NCI-H1105 treated with DMSO at 0.1 percent for 48 hours (cell line): Measurements from ENCODE around the gene MFAP4.
"Not testable (repeated sequence)": the region's sequence is repeated elsewhere in the genome, so short reads cannot be mapped to it uniquely, and the experiment has no call there.

Experiments
- DNase-seq: peaks from one replicate; lab custom pipeline; 2025; lab: John Stamatoyannopoulos, UW

MFAP4 gene

GRCh38 chr17:19370493-19370960 lies 16.5 kb downstream of the MFAP4 start:
- DNase-seq = no peak

- no peak for DNase-seq
These were observed 17.0 kb downstream of the MFAP4 start for GRCh38 chr17:19369846-19370492.

DNA sequence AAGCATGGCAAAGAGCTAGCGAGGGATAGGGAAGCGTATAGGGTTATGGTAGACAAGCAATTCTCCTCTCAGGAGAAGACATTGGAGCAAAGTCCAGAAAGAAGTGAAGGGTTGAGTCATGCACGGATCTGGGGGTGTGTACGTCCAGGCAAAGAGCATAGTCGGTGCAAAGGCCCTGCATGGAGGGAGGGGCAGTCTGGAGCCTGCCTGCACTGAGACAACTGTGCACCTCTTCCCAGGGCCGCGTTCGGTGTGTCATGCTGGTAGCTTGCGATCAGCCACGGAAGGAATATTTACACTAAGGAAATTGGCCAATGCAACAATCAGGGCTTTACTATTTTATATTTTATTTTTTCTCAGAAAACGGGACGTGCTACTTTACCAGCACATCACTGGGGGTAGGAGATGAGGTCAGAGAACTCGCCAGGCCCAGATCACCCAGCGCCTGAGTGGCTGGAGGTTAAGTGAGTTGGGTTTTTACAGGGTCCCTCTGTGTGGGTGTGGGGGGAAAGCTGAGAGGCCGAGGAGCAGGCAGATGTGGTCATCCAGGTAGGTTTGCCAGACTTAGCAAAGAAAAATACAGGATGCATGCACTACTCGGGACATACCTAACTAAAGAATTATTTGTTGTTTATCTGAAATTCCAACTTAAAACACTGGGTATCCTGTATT lies 17.7 kb downstream of the MFAP4 start:
- no peak for DNase-seq

DNA sequence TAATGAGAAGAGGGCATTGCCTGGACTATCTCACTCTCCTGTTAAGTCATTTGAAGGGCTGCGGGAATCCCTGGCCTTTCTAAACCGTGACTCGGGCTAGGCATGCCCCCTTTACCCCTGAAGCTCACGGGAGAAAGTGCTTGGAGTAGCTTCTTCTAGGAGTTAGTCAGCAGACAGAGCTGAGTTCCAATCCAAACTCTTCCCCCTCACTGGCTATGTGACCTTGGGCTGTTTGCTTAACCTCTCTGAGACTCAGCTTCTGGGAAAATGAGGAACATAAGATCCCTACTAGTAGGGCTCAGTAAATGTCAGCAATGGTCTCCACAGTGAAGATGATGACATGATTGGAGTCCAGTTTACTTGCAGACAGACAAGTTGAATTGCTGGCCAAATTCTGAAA lies 18.8 kb downstream of the MFAP4 start:
- no peak for DNase-seq

- no peak for DNase-seq
These were observed 20.4 kb downstream of the MFAP4 start for GRCh38 chr17:19366637-19366972.

DNA sequence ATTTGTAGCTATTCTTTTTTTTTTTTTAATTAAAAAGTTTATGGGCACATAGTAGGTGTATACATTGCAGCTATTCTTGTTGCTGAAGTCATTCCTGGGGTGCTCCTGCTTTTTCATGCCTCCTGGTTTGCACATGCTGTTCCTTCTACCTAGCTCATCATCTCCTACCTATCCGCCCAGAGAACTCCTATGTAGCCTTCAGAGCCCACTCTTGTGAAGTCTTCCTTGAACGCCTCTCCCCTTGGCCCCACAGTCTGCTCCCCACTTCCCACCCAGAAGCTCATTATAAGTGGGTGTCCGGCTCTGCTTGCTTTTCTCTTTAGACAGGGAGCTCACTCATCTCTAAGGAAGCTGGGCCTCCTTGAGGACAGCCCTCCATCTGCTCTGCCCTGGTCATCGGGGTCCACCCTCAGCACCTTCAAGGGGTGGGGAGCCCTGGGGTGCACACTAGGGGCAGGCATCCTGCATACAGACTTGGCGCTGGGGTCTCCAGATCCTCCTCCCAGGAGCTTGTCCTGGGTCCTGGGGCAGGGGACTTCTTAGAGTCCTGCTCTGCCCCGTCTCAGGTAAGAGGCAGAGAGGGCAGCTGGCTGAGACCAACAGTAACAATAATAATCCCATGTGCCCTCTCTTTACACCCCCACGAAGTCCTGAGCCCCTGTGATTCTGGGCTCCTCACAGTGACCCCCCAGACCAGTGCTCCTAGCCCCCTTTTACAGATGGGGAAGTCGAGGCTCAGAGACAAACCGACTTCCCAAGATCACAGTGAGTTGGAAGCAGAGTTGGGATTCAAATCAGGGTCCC lies 21.0 kb downstream of the MFAP4 start:
- DNase-seq = no peak

DNA sequence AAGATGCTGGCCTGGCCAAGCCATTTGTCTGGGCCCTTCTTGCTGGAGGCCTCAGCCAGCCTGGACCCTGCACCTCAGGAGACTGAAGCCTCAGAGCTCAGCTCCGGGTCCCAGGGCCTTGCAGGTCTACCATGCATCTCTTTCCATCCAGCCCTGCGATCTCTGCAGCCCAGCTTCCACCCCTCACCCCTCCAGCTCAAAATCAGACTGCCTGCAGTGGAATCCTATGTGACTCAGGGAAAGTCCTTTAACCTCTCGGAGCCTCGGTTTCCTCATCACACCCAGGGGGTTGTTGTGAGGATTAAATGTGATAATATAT lies 21.5 kb downstream of the MFAP4 start:
- no peak for DNase-seq

DNA sequence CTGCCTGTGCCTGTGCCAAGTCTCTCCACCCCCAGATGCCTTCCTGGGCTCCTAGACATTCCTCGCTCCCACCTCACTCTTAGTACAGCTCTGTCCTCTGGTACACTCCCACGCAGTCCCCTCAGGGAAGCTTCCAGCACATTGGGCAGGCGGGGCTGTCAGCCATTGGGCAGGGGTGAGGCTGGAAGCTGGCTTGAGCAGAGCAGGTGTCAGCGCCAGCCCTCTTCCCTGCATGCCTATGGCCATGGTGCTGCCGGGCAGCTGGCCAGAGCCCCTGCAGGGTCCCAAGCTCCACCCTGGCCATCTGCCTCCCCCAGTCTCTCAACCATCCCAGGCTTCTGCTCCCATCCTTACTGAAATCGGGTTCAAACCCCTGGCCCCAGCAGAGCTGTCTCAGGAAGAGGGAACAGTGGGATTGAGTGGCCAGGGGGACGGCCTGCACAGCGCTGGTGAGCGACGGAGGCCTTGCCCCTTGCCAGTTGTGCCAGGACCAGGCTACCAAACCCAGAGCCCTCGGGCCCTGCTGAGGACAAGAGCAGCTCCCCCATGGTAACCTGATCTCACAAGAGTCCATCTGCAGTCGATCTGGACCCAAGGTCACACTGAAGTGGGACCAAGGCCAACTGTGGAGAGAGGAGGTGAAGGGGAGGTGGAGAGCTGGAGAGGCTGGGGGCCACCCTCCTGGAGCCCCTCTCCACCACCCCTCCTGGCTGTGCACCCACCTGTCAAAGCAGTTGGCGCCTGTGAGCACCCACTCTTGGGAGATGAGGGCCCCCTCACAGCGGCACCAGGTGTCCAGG lies 22.1 kb downstream of the MFAP4 start:
- no peak for DNase-seq

- no peak for DNase-seq
These were observed 23.4 kb downstream of the MFAP4 start for GRCh38 chr17:19363460-19364035.

- no peak for DNase-seq
These were observed 23.9 kb downstream of the MFAP4 start for GRCh38 chr17:19363114-19363438.

DNA sequence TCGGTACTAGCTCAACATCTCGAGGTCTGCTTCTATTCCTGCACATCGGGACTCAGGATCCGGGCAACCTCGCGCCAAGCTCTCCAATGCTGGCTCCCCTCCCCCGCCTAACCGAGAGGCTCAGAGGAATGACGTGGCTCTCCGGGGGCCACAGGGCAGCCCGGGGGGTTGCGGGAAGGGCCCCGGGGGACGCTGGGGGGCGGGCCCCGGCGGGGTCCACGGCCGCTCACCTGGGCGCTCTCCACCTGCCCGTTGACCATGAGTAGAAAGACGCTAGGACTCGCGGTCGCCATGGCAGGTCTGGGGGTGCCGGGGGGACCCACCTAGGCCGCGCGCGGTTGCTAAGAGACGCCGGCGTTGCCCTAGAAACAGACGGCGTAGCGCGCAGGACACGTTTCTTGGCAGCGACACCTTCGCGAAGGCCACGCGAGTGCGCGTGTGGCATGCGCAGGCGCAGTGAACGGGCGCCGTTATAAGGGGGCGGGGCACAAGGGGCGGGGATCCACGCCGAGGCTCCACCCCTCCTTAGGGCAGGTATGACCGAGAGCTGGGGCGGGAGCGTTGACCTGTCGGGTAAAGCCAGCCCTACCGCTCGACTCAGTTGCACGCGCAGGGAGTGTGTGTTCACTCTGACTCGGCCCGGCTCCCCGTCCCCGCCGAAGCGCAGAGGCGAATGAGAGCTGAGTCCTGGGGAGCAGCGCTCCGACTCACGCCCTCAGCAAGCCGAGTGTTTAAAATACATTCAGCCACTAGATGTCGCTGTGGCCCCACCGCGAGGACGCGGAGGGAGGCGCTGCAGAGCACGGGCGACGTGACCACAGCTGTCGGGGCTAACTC lies 24.5 kb downstream of the MFAP4 start, which contains the start of gene B9D1:
Gene B9D1, minus strand, starts transcription at position 447 of the 837 bp plus-strand sequence. Its CDS starts 154 bp downstream, at position 293.
- DNase-seq = peak; percentile 96

GRCh38 chr17:19361944-19362276 lies 25.1 kb downstream of the MFAP4 start:
- no peak for DNase-seq

GRCh38 chr17:19361326-19361725 lies 25.7 kb downstream of the MFAP4 start:
- DNase-seq = no peak

- DNase-seq = no peak
These were observed 26.2 kb downstream of the MFAP4 start for GRCh38 chr17:19360772-19361171.

DNA sequence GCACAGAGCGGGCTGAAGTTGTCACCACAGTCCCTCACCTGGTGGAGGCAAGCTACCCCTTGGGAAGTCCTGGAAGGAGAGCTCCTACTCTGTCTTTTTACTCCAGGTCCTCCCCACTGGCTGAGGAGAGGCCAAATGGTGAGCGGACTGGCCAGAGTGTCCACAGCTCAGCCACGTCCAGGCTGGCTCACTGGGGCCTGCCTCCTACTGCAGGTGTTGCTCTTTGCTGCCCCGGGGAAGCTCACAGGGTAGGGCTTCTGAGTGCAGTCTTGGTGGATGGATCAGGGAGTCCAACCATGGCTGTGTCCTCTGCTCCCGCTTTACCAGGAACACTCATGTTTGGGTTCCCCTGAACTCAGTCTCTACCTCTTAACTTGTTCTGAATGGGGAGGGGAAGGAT lies 27.1 kb downstream of the MFAP4 start:
- no peak for DNase-seq

DNA sequence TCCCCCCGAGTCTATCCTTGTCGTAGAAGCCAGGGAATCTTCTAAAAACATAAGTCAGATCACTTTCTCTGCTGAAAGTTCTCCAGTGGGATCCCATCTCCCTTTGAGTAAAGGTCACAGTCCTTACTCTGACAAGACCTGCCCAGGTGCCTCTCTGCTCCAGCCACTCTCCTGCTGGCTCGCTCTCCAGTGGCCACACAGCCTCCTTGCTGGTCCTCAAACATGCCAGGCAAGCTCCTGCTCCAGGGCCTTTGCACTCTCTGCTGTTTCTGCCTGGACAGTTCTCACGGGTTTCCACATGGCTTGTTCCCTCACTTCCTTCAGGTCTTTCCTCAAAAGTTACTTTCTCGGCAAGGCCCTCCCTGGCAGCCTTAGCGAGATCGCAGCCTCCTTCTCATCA lies 27.8 kb downstream of the MFAP4 start:
- DNase-seq = no peak

GRCh38 chr17:19357761-19358160 lies 29.2 kb downstream of the MFAP4 start:
- no peak for DNase-seq

- DNase-seq = no peak
These were observed 29.6 kb downstream of the MFAP4 start for GRCh38 chr17:19357351-19357750.

GRCh38 chr17:19354748-19355147 lies 32.2 kb downstream of the MFAP4 start:
- no peak for DNase-seq

DNA sequence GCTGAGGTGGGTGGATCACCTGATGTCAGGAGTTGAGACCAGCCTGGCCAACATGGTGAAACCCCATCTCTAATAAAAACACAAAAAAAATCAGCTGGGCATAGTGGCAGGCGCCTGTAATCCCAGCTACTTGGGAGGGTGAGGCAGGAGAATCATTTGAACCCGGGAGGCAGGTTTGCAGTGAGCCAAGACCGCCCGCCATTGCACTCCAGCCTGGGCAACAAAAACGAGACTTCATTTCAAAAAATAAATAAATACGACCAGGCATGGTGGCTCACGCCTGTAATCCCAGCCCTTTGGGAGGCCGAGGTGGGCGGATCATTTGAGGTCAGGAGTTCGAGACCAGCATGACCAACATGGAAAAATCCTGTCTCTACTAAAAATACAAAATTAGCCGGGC lies 33.6 kb downstream of the MFAP4 start:
- not testable (repeated sequence) for DNase-seq

- DNase-seq = no peak
These were observed 38.2 kb downstream of the MFAP4 start for GRCh38 chr17:19348806-19349205.
